ENCODE measurements around the gene UBE2E1.

DNA sequence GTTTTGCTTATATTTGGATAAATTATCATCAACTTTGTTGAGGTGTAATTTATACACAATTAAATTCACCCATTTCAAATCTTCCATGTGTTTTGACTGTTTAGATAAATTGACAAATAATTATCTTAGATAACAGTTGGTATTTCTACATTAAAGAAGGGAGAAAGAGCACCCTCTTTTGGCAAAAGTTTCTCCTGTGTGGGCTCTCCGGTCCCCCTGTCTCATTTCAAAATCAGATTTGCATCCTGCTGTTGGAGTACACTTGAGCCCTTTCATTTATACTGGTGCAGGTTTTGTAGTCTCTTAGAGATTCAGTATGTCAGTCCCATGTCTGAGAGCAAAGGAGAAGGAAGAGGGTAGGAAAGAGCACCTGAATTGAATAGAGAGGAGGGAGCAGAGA is 61.6 kb downstream of the UBE2E1 start:
- TF ChIP-seq, protein P1, sequence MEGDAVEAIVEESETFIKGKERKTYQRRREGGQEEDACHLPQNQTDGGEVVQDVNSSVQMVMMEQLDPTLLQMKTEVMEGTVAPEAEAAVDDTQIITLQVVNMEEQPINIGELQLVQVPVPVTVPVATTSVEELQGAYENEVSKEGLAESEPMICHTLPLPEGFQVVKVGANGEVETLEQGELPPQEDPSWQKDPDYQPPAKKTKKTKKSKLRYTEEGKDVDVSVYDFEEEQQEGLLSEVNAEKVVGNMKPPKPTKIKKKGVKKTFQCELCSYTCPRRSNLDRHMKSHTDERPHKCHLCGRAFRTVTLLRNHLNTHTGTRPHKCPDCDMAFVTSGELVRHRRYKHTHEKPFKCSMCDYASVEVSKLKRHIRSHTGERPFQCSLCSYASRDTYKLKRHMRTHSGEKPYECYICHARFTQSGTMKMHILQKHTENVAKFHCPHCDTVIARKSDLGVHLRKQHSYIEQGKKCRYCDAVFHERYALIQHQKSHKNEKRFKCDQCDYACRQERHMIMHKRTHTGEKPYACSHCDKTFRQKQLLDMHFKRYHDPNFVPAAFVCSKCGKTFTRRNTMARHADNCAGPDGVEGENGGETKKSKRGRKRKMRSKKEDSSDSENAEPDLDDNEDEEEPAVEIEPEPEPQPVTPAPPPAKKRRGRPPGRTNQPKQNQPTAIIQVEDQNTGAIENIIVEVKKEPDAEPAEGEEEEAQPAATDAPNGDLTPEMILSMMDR (IDR thresholded peaks at IDR 0.05), result no peak
- no peak for TF ChIP-seq POLR2A (IDR thresholded peaks at IDR 0.05)

Measured in thyroid gland (tissue), 4 donors.